GM18508 (cell line): Measurements from ENCODE around the gene DBP.

Experiments used
- ATAC-seq: cut with Tn5 transposase; IDR thresholded peaks from one replicate; pipeline ENCODE4 v1.9.1; 2021; ENCODE audit warnings: moderate number of reproducible peaks; ENCODE audit not compliant: insufficient read depth, unreplicated experiment

DBP gene

DNA sequence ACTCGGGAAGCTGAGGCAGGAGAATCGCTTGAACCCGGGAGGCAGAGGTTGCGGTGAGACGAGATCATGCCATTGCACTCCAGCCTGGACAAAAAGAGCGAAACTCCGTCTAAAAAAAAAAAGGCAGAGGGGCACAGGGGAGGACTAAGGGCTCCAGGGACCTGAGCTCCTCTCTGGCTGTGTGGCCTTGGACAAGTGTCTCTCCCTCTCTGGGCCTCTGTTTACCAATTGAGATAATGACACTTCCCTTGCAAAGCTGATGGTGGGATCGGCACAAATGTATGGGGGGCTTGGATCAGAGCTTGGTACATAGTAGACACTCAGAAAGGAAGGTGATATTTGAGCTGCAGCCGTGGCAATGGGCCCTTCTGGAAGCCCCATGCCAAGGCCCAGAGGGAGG, 42.0 kb downstream of the DBP start:
- ATAC-seq: no peak

DNA sequence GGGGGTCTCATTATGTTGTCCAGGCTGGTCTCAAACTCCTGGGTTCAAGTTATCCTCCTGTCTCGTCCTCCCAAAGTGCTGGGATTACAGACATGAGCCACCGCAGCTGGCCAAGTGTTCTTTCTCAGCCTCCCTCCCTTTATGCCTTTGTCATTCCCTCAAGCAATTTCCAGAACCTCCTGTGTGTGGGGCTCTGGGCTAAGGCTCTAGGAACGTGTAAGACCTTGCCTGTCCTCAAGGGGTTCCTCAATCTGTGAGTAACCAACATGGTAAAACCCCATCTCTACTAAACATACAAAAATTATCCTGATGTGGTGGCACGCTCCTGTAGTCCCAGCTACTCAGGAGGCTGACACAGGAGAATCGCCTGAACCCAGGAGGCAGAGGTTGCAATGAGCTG, 46.2 kb downstream of the DBP start:
- no peak for ATAC-seq

DNA sequence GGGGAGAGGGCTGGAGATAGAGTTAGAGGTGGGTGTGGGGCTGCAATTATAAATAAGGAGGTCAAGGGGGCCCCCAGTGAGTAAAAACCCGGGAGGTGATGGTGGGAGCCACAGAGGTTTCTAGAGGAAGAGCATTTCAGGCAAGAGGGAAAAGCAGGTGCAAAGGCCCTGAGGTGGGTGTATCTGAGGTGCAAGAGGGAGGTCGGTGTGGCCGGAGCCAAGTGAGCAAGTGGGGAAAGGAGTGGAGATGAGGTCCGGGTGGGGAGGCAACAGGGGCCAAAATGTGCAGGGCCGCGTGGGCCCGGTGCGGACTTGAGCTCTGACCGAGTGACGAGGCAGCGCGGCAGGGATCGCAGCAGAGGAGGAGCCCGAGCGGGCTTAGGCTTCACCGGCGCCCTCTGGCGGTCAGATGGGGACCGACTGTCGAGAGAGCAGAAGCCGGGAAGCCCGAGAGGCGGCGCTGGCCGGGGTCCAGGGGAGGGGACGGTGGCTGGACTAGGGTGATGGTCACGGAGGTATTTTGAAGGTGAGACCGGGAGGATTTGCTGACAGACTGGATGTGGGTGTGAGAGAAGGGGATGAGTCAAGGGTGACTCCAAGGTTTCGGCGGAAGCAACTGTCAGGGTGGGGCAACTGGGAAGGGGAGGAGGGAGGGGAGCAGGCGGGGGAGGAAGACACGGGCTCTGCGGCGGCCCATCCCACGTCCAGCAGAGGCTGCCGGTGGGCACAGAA, 48.3 kb downstream of the DBP start:
- ATAC-seq: no peak

DNA sequence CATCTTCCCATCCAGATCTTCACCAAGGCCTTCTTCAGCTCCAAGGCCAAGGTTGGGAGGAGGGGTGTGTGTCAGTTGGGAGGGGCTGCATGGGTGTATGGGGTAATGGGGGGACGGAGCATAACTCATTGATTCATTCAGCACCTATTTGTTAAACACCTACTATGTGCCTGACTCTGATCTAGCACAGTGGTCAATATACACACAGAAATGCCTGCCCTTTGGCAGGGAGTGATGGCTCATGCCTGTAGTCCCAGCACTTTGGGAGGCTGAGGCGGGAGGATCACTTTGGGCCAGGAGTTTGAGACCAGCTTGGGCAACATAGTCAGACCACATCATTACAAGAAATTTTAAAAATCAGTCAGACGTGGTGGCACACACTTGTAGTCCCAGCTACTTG, 49.8 kb downstream of the DBP start:
- no peak for ATAC-seq

DNA sequence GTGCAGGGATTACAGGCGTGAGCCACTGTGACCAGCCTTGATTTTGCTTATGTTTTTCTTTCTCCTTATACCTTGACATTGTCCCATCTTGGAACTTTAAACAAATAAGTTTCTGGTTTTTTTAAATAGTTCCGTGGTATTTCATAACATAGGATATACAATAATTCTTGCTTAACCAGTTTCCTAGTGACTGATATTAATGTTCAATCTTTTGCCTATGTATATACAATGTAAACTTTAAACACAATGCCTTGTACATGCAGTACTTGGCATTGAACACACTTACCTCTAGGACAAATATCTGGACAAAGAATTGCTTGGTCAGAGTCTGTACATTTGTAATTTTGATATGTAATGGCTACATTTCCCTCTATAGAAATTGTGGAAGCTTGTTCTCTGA, 55.0 kb downstream of the DBP start:
- ATAC-seq: no peak
